GM12878 (cell line): ENCODE measurements around the gene RIMBP2.

Experiments used
- CBX5 ChIP-seq: sonication (generic); IDR thresholded peaks from 2 replicates; pipeline ENCODE4 v1.6.1; 2016; ENCODE audit warnings: low read depth, moderate library complexity, mild to moderate bottlenecking, inconsistent platforms
- CHD1 ChIP-seq: IDR thresholded peaks from 2 replicates; pipeline ENCODE4 v1.6.1; 2012; ENCODE audit warnings: low read depth, low read length, improper control_type of control experiment
- ETV6 ChIP-seq, 2 experiments: fragments of 450-650 bp in 1 of 2; IDR thresholded peaks in 1 of 2; conservative IDR thresholded peaks in 1 of 2; 2 replicates each; pipeline ENCODE4 v1.6.1; 2014; ENCODE audit warnings: antibody characterized with exemption in 1 of 2, borderline replicate concordance in 1 of 2, low read depth in 1 of 2, mild to moderate bottlenecking in 1 of 2, moderate library complexity in 1 of 2
- FOXK2 ChIP-seq: fragments of 450-650 bp; IDR thresholded peaks from 2 replicates; pipeline ENCODE4 v1.6.1; 2017; ENCODE audit warnings: mild to moderate bottlenecking, moderate library complexity
- NFYB ChIP-seq: IDR thresholded peaks from 2 replicates; pipeline ENCODE4 v1.6.1; 2011; ENCODE audit warnings: low read depth, mild to moderate bottlenecking, low read length, improper control_type of control experiment, moderate library complexity; ENCODE audit not compliant: insufficient read depth
- SRF ChIP-seq, 2 experiments: IDR thresholded peaks; 2 replicates each; pipeline ENCODE4 v1.6.1; 2011; ENCODE audit warnings: low read depth in 2 of 2, low read length in 2 of 2, mild to moderate bottlenecking in 1 of 2, moderate library complexity in 1 of 2
- YY1 ChIP-seq: IDR thresholded peaks from 2 replicates; pipeline ENCODE4 v1.6.1; 2011; ENCODE audit warnings: low read depth, mild to moderate bottlenecking, low read length
- TF ChIP-seq, protein P1 (sequence below): IDR thresholded peaks from 2 replicates; pipeline ENCODE4 v1.6.1; 2012; ENCODE audit warnings: mild to moderate bottlenecking, low read depth, low read length
- TF ChIP-seq, protein P2 (sequence below), 3 experiments: IDR thresholded peaks in 2 of 3; conservative IDR thresholded peaks in 1 of 3; 2 replicates each; pipeline ENCODE4 v1.5.1; 2011; ENCODE audit warnings: low read depth in 3 of 3, low read length in 3 of 3, mild to moderate bottlenecking in 3 of 3, control low read depth in 2 of 3, moderate library complexity in 2 of 3, inconsistent platforms in 1 of 3, mixed read lengths in 1 of 3; ENCODE audit not compliant: control insufficient read depth in 2 of 3, insufficient read depth in 1 of 3; ENCODE audit errors: extremely low read depth in 1 of 3
- TF ChIP-seq, protein P3 (sequence below): fragments of 450-650 bp; IDR thresholded peaks from 2 replicates; pipeline ENCODE4 v1.6.1; 2018; ENCODE audit warnings: mild to moderate bottlenecking, low read depth, moderate library complexity; ENCODE audit not compliant: partially characterized antibody

DNA sequence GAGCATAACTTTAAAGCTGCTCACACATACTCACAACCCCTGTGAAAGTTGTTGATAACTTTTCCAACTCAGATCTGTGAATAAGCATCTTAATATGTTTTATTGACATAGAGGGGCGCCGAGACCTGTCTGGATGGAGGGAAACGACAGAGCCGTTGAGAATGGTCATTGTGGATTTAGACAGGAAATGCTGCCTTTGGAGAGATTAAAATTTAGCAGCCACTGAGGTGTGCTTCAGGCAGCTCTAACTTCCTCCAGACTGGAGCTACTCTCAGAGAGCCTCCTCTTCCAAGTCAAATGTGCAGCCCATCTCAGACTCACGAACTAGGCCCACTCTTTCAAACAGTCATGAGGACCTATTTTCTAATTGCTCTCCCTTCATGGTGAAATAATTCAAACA, 90.9 kb downstream of the RIMBP2 start:
- no peak for TF ChIP-seq CHD1
- no peak for TF ChIP-seq YY1
- TF ChIP-seq, protein P1, sequence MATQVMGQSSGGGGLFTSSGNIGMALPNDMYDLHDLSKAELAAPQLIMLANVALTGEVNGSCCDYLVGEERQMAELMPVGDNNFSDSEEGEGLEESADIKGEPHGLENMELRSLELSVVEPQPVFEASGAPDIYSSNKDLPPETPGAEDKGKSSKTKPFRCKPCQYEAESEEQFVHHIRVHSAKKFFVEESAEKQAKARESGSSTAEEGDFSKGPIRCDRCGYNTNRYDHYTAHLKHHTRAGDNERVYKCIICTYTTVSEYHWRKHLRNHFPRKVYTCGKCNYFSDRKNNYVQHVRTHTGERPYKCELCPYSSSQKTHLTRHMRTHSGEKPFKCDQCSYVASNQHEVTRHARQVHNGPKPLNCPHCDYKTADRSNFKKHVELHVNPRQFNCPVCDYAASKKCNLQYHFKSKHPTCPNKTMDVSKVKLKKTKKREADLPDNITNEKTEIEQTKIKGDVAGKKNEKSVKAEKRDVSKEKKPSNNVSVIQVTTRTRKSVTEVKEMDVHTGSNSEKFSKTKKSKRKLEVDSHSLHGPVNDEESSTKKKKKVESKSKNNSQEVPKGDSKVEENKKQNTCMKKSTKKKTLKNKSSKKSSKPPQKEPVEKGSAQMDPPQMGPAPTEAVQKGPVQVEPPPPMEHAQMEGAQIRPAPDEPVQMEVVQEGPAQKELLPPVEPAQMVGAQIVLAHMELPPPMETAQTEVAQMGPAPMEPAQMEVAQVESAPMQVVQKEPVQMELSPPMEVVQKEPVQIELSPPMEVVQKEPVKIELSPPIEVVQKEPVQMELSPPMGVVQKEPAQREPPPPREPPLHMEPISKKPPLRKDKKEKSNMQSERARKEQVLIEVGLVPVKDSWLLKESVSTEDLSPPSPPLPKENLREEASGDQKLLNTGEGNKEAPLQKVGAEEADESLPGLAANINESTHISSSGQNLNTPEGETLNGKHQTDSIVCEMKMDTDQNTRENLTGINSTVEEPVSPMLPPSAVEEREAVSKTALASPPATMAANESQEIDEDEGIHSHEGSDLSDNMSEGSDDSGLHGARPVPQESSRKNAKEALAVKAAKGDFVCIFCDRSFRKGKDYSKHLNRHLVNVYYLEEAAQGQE, result no peak
- TF ChIP-seq, protein P2, sequence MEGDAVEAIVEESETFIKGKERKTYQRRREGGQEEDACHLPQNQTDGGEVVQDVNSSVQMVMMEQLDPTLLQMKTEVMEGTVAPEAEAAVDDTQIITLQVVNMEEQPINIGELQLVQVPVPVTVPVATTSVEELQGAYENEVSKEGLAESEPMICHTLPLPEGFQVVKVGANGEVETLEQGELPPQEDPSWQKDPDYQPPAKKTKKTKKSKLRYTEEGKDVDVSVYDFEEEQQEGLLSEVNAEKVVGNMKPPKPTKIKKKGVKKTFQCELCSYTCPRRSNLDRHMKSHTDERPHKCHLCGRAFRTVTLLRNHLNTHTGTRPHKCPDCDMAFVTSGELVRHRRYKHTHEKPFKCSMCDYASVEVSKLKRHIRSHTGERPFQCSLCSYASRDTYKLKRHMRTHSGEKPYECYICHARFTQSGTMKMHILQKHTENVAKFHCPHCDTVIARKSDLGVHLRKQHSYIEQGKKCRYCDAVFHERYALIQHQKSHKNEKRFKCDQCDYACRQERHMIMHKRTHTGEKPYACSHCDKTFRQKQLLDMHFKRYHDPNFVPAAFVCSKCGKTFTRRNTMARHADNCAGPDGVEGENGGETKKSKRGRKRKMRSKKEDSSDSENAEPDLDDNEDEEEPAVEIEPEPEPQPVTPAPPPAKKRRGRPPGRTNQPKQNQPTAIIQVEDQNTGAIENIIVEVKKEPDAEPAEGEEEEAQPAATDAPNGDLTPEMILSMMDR (IDR thresholded peaks at IDR 0.05 in 2 of 3, conservative IDR thresholded peaks at IDR 0.05 in 1 of 3; ENCODE audit: control insufficient read depth in 2 of 3, extremely low read depth in 1 of 3, insufficient read depth in 1 of 3, low read depth in 3 of 3, low read length in 3 of 3), result no peak
- TF ChIP-seq SRF (IDR thresholded peaks at IDR 0.05; ENCODE audit: low read depth in 2 of 2, low read length in 2 of 2), result no peak
- no peak for TF ChIP-seq CBX5
- no peak for TF ChIP-seq NFYB
- TF ChIP-seq FOXK2, result no peak
- no peak for TF ChIP-seq ETV6 (conservative IDR thresholded peaks at IDR 0.05 in 1 of 2, IDR thresholded peaks at IDR 0.05 in 1 of 2; ENCODE audit: borderline replicate concordance in 1 of 2, low read depth in 1 of 2)
- TF ChIP-seq, protein P3, sequence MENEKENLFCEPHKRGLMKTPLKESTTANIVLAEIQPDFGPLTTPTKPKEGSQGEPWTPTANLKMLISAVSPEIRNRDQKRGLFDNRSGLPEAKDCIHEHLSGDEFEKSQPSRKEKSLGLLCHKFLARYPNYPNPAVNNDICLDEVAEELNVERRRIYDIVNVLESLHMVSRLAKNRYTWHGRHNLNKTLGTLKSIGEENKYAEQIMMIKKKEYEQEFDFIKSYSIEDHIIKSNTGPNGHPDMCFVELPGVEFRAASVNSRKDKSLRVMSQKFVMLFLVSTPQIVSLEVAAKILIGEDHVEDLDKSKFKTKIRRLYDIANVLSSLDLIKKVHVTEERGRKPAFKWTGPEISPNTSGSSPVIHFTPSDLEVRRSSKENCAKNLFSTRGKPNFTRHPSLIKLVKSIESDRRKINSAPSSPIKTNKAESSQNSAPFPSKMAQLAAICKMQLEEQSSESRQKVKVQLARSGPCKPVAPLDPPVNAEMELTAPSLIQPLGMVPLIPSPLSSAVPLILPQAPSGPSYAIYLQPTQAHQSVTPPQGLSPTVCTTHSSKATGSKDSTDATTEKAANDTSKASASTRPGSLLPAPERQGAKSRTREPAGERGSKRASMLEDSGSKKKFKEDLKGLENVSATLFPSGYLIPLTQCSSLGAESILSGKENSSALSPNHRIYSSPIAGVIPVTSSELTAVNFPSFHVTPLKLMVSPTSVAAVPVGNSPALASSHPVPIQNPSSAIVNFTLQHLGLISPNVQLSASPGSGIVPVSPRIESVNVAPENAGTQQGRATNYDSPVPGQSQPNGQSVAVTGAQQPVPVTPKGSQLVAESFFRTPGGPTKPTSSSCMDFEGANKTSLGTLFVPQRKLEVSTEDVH, result no peak
